DND-41 (cell line): Measurements from ENCODE around the gene PEX14.

Source experiments
- EZH2 ChIP-seq: IDR thresholded peaks from 3 replicates; pipeline ENCODE4 v1.6.1; 2012; ENCODE audit warnings: borderline replicate concordance, low read depth, mild to moderate bottlenecking, moderate library complexity, low read length, inconsistent platforms; ENCODE audit not compliant: severe bottlenecking
- TF ChIP-seq, protein P1 (sequence below): IDR thresholded peaks from 2 replicates; pipeline ENCODE4 v1.5.1; 2012; ENCODE audit warnings: borderline replicate concordance, low read length, moderate library complexity, mild to moderate bottlenecking; ENCODE audit not compliant: poor library complexity, severe bottlenecking; ENCODE audit errors: extremely low read depth

DNA sequence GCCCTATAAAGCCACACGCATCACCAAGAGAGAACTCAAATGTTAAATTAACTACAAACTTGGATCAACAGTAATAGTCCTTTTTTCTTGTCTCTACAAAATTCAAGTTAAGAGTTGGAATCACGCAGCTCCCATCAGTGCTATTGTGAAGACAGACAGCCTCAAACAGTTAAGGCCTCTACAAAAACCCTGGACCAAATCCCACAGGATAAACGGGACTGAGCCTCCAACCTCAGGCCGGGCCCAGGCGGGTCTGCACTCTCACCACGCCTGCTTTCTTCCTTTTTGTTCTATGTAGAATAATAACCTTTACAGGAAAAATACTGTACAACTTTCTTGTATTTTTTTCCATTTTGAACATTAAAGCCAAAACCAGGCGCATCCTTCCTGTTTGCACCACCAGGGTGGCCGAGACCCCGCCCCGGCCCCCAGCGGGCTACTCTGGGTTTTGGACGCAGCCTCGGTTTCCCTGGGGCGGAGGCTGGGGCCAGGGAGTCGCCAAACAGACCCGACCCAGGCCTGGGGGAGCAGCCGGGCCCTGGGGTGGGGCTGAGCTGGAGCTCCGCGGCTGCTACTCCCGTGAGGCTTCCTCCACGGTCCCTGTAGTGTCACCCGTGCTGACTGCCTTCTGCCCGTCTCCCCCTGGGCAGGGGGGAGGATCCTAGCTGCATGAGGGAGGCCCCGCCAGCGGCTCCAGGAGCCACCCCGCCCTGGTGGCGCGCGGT, 163.2 kb downstream of the PEX14 start:
- TF ChIP-seq, protein P1, sequence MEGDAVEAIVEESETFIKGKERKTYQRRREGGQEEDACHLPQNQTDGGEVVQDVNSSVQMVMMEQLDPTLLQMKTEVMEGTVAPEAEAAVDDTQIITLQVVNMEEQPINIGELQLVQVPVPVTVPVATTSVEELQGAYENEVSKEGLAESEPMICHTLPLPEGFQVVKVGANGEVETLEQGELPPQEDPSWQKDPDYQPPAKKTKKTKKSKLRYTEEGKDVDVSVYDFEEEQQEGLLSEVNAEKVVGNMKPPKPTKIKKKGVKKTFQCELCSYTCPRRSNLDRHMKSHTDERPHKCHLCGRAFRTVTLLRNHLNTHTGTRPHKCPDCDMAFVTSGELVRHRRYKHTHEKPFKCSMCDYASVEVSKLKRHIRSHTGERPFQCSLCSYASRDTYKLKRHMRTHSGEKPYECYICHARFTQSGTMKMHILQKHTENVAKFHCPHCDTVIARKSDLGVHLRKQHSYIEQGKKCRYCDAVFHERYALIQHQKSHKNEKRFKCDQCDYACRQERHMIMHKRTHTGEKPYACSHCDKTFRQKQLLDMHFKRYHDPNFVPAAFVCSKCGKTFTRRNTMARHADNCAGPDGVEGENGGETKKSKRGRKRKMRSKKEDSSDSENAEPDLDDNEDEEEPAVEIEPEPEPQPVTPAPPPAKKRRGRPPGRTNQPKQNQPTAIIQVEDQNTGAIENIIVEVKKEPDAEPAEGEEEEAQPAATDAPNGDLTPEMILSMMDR: no peak
- TF ChIP-seq EZH2: no peak
